MCF 10A (cell line): ENCODE measurements around the gene TMEM151A. TPM values are rescaled to one million over a fixed set of nuclear protein-coding genes. Genes with fewer than 3 reads are reported as not detected.

Experiments
- BruUV-seq: library from RNA; stranded (reverse); fragments of 400-500 nt; replicated peaks from 2 replicates; lab custom pipeline; 2021; lab: Mats Ljungman, UMichigan
- CTCF ChIA-PET: fragments of 300-600 bp; sonication (Branson Sonifier 250); formaldehyde crosslinking; extraction: SDS; loops from one replicate; lab custom pipeline; 2021; ENCODE audit warnings: antibody characterized with exemption, inconsistent platforms; lab: Yijun Ruan, JAX
- POLR2A ChIA-PET: fragments of 300-600, 350-650 bp; sonication (Branson Sonifier 250); formaldehyde crosslinking; extraction: SDS; loops from one replicate; lab custom pipeline; 2020; ENCODE audit warnings: antibody characterized with exemption, inconsistent platforms; lab: Yijun Ruan, JAX
- DNase-seq: peaks from one replicate; pipeline ENCODE4 v3.0.0-alpha.2; 2018; ENCODE audit not compliant: unreplicated experiment
- H3K27ac Mint-ChIP-seq: one replicate; pipeline ENCODE4 v1.8.0; 2022; ENCODE audit warnings: mild to moderate bottlenecking, low read depth, mixed read lengths; ENCODE audit not compliant: unreplicated experiment
- H3K27me3 Mint-ChIP-seq: one replicate; pipeline ENCODE4 v1.8.0; 2022; ENCODE audit warnings: mixed read lengths; ENCODE audit not compliant: insufficient read depth, unreplicated experiment
- H3K36me3 Mint-ChIP-seq: one replicate; pipeline ENCODE4 v1.8.0; 2022; ENCODE audit warnings: mild to moderate bottlenecking, moderate library complexity, mixed read lengths; ENCODE audit not compliant: insufficient read depth, unreplicated experiment
- H3K4me1 Mint-ChIP-seq: one replicate; pipeline ENCODE4 v1.8.0; 2022; ENCODE audit warnings: mixed read lengths; ENCODE audit not compliant: insufficient read depth, unreplicated experiment
- H3K4me3 Mint-ChIP-seq: one replicate; pipeline ENCODE4 v1.8.0; 2022; ENCODE audit warnings: mild to moderate bottlenecking, moderate library complexity, mixed read lengths; ENCODE audit not compliant: unreplicated experiment
- H3K9me3 Mint-ChIP-seq: one replicate; pipeline ENCODE4 v1.8.0; 2022; ENCODE audit warnings: mixed read lengths; ENCODE audit not compliant: unreplicated experiment
- CTCF ChIP-seq: fragments of 200-600 bp; IDR thresholded peaks from one replicate; pipeline ENCODE4 v1.8.0; 2022; ENCODE audit warnings: antibody characterized with exemption, mild to moderate bottlenecking; ENCODE audit not compliant: unreplicated experiment
- intact Hi-C: fragments of 100-400 bp; cut with micrococcal nuclease; formaldehyde crosslinking; loops from 2 replicates; pipeline ENCODE4 v1.14.1; 2022
- total RNA-seq: library from RNA; stranded (reverse); gene quantifications from 2 replicates; pipeline ENCODE4 v1.2.3, GENCODE V29; 2022

Gene TMEM151A
- total RNA-seq, 1 experiment from 2014 or later, result not detected

GRCh38 chr11:66339686-66340483 is 48.2 kb downstream of the TMEM151A start:
- intact Hi-C loops, result no loop called here
- POLR2A ChIA-PET, result interaction anchor here (0.6 to 1.7 kb wide), 10 partner anchors 8 to 716 kb away, joined by 3 to 8 read pairs (median 4); partner anchors contain the start of gene B4GAT1
- BruUV-seq, result no TSS peak
- Mint-ChIP-seq H3K4me3 (no peak overlapping the region), H3K27me3 (no peaks in the 10 kb centered on the region), H3K36me3 (peaks cover 49% of the 10 kb centered on the region), H3K9me3 (no peaks in the 10 kb centered on the region), H3K27ac (peak overlapping the region; percentile 57), H3K4me1 (peaks cover 48% of the 10 kb centered on the region)
- no peak for DNase-seq
- CTCF ChIA-PET, result interaction anchor here (0.6 to 2.3 kb wide), 4 partner anchors 14 to 126 kb away, joined by 3 to 7 read pairs (median 3); no protein-coding TSS in a partner anchor
- TF ChIP-seq CTCF, result no peak

GRCh38 chr11:66340596-66341501 is 49.2 kb downstream of the TMEM151A start:
- TF ChIP-seq CTCF, result no peak
- H3K9me3 Mint-ChIP-seq, result no peaks in the 10 kb centered on the region
- H3K36me3 Mint-ChIP-seq, result peaks cover 49% of the 10 kb centered on the region
- POLR2A ChIA-PET, result no interaction called here
- H3K4me3 Mint-ChIP-seq, result no peak overlapping the region
- peak overlapping the region; percentile 57 for H3K27ac Mint-ChIP-seq
- CTCF ChIA-PET, result interaction anchor here (0.6 to 2.3 kb wide), 4 partner anchors 15 to 58 kb away, joined by 3 to 7 read pairs (median 3); no protein-coding TSS in a partner anchor
- no peak for DNase-seq
- no TSS peak for BruUV-seq
- H3K27me3 Mint-ChIP-seq, result no peaks in the 10 kb centered on the region
- intact Hi-C loops, result no loop called here
- H3K4me1 Mint-ChIP-seq, result peaks cover 51% of the 10 kb centered on the region

GRCh38 chr11:66341502-66342126 is 49.9 kb downstream of the TMEM151A start:
- Mint-ChIP-seq H3K4me1 (peaks cover 46% of the 10 kb centered on the region), H3K27me3 (no peaks in the 10 kb centered on the region), H3K4me3 (no peak overlapping the region)

More at GRCh38 chr11:66341502-66342126, 49.9 kb downstream of the TMEM151A start:
- Mint-ChIP-seq H3K36me3 (peaks cover 44% of the 10 kb centered on the region), H3K27ac (peak overlapping the region; percentile 33), H3K9me3 (no peaks in the 10 kb centered on the region)
- intact Hi-C loops, result no loop called here
- no peak for DNase-seq
- TF ChIP-seq CTCF, result no peak
- POLR2A ChIA-PET, result no interaction called here
- BruUV-seq, result no TSS peak
- CTCF ChIA-PET, result interaction anchor here (0.6 to 1.5 kb wide), 3 partner anchors 30 to 45 kb away, joined by 3 to 8 read pairs (median 5); no protein-coding TSS in a partner anchor
